Stimulated activated CD4-positive, alpha-beta T cell treated with anti-CD3 and anti-CD28 coated beads, TNF-alpha, amount 100 ng/mL, for 4 hours (primary cell): Measurements from ENCODE around the gene PRCD.

Experiments used
- DNase-seq, 3 experiments: peaks; one replicate each; pipeline ENCODE4 v3.0.0-alpha.2; 2020; ENCODE audit warnings: low read depth in 3 of 3

The PRCD gene

GRCh38 chr17:76539631-76540271 is at the start of gene PRCD:
PRCD (plus strand) TSS chr17:76540044; CDS start chr17:76540142, 98 bp downstream.
- no peak for DNase-seq

- no peak for DNase-seq
These were observed 49.6 kb upstream of the PRCD start for GRCh38 chr17:76490112-76490710.

GRCh38 chr17:76491271-76492122 is 48.3 kb upstream of the PRCD start:
- DNase-seq, result no peak

GRCh38 chr17:76492123-76492988 is 47.5 kb upstream of the PRCD start:
- no peak for DNase-seq

- no peak for DNase-seq
These were observed 46.8 kb upstream of the PRCD start for GRCh38 chr17:76492989-76493501.

GRCh38 chr17:76493505-76494167 is 46.2 kb upstream of the PRCD start:
- DNase-seq, result no peak

- no peak for DNase-seq
These were observed 44.0 kb upstream of the PRCD start for GRCh38 chr17:76495663-76496400.

GRCh38 chr17:76496464-76496863 is 43.4 kb upstream of the PRCD start:
- DNase-seq, result no peak

GRCh38 chr17:76497699-76497978 is 42.2 kb upstream of the PRCD start:
- no peak for DNase-seq

GRCh38 chr17:76497979-76498875 is 41.6 kb upstream of the PRCD start:
- no peak for DNase-seq

GRCh38 chr17:76498876-76499251 is 41.0 kb upstream of the PRCD start:
- DNase-seq, result no peak

- no peak for DNase-seq
These were observed 40.6 kb upstream of the PRCD start for GRCh38 chr17:76499267-76499667.

- no peak for DNase-seq
These were observed 39.6 kb upstream of the PRCD start for GRCh38 chr17:76500074-76500746.

- no peak for DNase-seq
These were observed 39.2 kb upstream of the PRCD start for GRCh38 chr17:76500747-76501017.

- DNase-seq, result peak; percentile 95 to 96 (median 96)
These were observed 38.6 kb upstream of the PRCD start, which contains the start of gene RHBDF2 for GRCh38 chr17:76501018-76501826. RHBDF2 (minus strand) TSS chr17:76501423; CDS start chr17:76481524, 19,899 bp downstream.

- DNase-seq, result no peak
These were observed 38.0 kb upstream of the PRCD start for GRCh38 chr17:76501827-76502307.

GRCh38 chr17:76502341-76503211 is 37.3 kb upstream of the PRCD start:
- DNase-seq, result no peak
